GM10266 (cell line): ENCODE data around the gene PLIN5.

Source experiments
- DNase-seq: peaks from one replicate; pipeline ENCODE4 v3.0.0; 2012; ENCODE audit errors: extremely low spot score
- CTCF ChIP-seq: IDR thresholded peaks from 2 replicates; pipeline ENCODE4 v1.5.1; 2012; ENCODE audit warnings: mild to moderate bottlenecking, low read depth; ENCODE audit not compliant: control insufficient read depth, insufficient read depth; ENCODE audit errors: missing control alignments

PLIN5 gene

GRCh38 chr19:4504297-4504701 lies 30.7 kb downstream of the PLIN5 start:
- TF ChIP-seq CTCF = no peak
- no peak for DNase-seq

- TF ChIP-seq CTCF = no peak
- DNase-seq = no peak
Measured at GRCh38 chr19:4503825-4504170, 31.2 kb downstream of the PLIN5 start.

GRCh38 chr19:4503132-4503824 lies 31.7 kb downstream of the PLIN5 start:
- no peak for TF ChIP-seq CTCF
- no peak for DNase-seq

GRCh38 chr19:4502282-4503131 lies 32.5 kb downstream of the PLIN5 start:
- no peak for TF ChIP-seq CTCF
- DNase-seq = no peak

- no peak for TF ChIP-seq CTCF
- no peak for DNase-seq
Measured at GRCh38 chr19:4501691-4502090, 33.3 kb downstream of the PLIN5 start.

GRCh38 chr19:4500841-4501591 lies 34.0 kb downstream of the PLIN5 start:
- no peak for TF ChIP-seq CTCF
- DNase-seq = no peak
